Right renal pelvis (tissue), 4 donors: ENCODE data around the gene PPP4R3B. TPM values are rescaled to one million over a fixed set of nuclear protein-coding genes. Genes with fewer than 3 reads are reported as not detected.

Experiments
- DNase-seq, 4 donors: peaks; one replicate each; pipeline ENCODE4 v3.0.0-alpha.2; 2013; ENCODE audit warnings: low read depth in 4 of 4, low spot score in 3 of 4, missing footprints in 1 of 4
- polyA plus RNA-seq, 4 donors: library from polyadenylated mRNA; unstranded; fragments of 120-200 nt; gene quantifications; one replicate each; pipeline ENCODE4 v1.2.1, GENCODE V29; 2013; ENCODE audit not compliant: insufficient read length in 4 of 4

The PPP4R3B gene
- polyA plus RNA-seq, 4 donors: 70.5 to 90.6 (median 87.3) TPM

DNA sequence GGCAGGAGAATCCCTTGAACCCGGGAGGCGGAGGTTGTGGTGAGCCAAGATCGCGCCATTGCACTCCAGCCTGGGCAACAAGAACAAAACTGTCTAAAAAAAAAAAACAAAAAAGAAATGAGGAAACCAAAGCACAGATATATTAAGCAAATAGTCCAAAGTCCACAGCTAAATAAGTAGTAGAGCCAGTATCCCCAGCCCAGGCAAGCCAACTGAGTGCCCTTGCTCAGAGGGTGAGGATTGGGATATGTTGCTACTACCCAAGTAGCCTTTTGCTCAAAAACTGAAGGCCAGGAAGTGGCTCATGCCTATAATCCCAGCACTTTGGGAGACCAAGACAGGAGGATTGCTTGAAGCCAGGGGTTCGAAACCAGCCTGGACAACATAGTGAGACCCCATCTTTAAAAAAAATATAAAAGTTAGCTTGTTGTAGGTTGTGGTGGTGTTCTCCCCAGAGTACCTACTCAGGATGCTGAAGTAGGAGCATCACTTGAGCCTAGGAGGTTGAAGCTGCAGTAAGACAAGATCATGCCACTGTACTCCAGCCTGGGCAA lies 92.5 kb downstream of the PPP4R3B start:
- DNase-seq: no peak

DNA sequence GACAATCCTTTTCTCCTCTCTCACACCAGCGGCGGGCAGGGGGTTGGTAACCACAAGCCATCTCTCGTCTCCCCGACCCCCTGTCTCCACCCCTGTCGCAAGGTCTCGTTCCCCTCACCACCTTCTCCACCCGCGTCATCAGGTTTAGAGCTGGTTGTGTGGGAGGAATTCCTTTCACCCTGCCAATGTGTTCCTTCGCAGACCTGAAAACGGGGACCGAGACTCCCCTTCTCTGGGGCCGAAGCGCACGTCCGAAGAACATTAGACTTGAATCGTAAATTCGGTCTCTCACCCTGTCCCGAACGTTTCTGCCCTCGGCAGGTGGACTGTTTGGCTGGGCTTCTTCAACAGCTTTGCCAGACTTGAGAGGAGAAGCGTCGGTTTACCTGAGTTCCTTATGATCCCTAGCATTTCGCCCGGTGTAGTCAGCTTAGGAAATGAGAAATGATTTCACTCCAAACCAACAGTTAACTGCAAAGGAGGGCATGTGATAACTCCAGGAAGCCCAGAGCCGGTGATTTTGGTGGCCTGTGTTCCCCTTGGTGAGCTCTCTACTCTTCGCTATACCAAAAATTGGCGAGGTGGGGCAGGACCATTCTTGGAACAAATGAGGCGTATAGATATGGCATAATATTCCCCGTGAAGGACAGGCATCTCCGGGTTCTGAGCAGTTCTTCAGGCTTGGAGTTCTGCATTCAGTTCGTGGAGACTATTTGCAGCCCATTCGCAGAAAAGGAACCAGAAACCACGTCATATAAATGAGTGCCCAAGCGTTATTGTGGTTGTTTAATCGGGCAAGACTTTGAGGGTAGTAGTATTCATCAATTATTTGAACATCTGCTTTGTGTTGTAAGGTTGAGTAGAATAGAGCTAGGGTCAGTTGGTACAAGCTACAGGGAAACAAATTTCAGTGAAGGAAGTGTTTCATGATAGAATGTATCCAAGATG lies 97.2 kb downstream of the PPP4R3B start:
- DNase-seq: peak in 1 of 4 donors; percentile 23

DNA sequence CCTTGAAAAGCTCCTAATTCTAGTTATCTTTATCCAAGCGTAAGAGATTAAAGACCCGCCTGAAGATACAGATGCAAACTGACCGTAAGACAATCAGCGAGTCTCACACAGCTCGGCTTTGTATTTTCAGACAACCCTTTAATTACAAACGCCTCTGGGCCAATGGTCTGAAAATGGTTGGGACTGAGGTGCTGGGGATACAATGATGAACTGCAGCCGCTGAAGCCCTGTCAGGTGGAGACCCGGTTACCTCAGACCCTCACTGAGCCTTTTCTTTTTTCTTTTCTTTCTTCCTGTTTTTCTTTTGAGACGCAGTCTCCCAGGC lies 98.6 kb downstream of the PPP4R3B start:
- DNase-seq: peak in 1 of 4 donors; percentile 4

- DNase-seq: peak in 1 of 4 donors; percentile 13
These were observed 105.8 kb downstream of the PPP4R3B start for GRCh38 chr2:55511508-55512124.

DNA sequence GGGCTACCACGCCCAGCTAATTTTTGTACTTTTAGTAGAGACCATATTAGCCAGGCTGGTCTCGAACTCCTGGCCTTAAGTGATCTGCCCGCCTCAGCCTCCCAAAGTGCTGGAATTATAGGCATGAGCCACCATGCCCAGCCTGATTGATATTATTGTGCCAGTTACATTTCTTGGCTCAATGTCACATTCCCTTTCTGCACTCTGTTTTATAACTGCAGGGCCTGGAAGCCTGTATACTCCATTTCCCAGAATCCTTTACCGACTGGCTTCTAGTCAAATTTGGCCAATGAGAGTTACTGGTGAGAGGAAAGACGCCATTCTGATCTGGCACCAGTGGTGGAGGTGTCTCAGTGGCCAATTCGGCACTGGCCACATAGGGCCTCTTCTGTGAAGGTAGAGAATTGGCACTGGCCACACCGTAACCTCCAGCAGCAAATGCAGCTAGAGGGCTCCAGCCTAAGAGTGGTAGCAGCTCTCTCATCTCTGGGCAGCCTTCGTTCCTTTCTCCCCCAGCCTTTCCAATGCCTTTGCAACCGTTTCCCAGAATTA lies 114.8 kb downstream of the PPP4R3B start:
- no peak for DNase-seq

- no peak for DNase-seq
These were observed 117.4 kb downstream of the PPP4R3B start for GRCh38 chr2:55500025-55500424.

DNA sequence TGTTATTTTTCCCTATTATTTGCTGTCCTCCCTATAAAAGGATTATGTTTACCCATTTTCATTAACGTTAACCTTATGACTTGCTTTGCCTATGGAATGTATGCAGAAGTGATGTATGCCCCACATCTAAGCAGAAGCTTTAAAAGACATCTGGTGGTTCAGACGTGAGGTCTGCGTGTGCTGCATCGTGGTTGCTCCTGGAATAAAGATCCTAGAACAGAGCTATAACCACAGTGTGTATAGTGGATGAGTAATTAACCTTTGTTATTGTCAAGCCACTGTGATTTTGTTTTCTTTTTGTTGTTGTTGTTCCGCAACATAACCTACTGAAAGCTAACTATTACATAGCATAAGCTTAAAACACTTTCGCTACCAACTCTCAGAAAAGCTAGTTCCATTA lies 118.8 kb downstream of the PPP4R3B start:
- no peak for DNase-seq

Other genes with a start within 250 kb of the PPP4R3B start
- gene CCDC88A, start 197.8 kb downstream of the PPP4R3B start, polyA plus RNA-seq: 10 to 100 TPM; 52.8 to 72.6 (median 68.1) TPM
- 100 to 1,000 TPM in 1 of 4 donors, 10 to 100 TPM in 3; 84.7 to 100 (median 96.2) TPM for gene CFAP36, start 97.9 kb downstream of the PPP4R3B start, polyA plus RNA-seq
- 10 to 100 TPM; 21.5 to 26.1 (median 24.7) TPM for gene PNPT1, start 76.2 kb upstream of the PPP4R3B start, polyA plus RNA-seq